Esophagus squamous epithelium (tissue), 4 donors: ENCODE results near the gene EXOC7.

Experiments used
- CTCF ChIP-seq, 6 experiments: fragments of 450-650 bp in 4 of 6; fragments of 200-600 bp in 2 of 6; sonication (generic) in 2 of 6; IDR thresholded peaks; one replicate each; pipeline ENCODE4 v1.5.1; 2016 to 2019; ENCODE audit warnings: antibody characterized with exemption in 6 of 6, mild to moderate bottlenecking in 4 of 6, moderate library complexity in 4 of 6
- POLR2A ChIP-seq, 4 donors: fragments of 450-650 bp; IDR thresholded peaks; one replicate each; pipeline ENCODE4 v1.6.1; 2017; ENCODE audit warnings: antibody characterized with exemption in 4 of 4, mild to moderate bottlenecking in 4 of 4, moderate library complexity in 3 of 4

- TF ChIP-seq CTCF (IDR thresholded peaks at IDR 0.05) (no peak), POLR2A (IDR thresholded peaks at IDR 0.05) (no peak)
Measured at GRCh38 chr17:76046064-76046463, 57.5 kb downstream of the EXOC7 start.
